MM.1S (cell line): ENCODE results near the gene HSBP1L1.

Source experiments
- EZH2 ChIP-seq: fragments of 300-600 bp; sonication (generic); optimal IDR thresholded peaks from 2 replicates; pipeline ENCODE3; 2017; ENCODE audit warnings: low read depth, mild to moderate bottlenecking, antibody characterized with exemption, low read length, mixed read lengths
- EZH2phosphoT487 ChIP-seq: fragments of 300-600 bp; sonication (generic); IDR thresholded peaks from 2 replicates; pipeline ENCODE4 v1.6.1; 2018; ENCODE audit warnings: antibody characterized with exemption, low read length
- TF ChIP-seq, protein P1 (sequence below): fragments of 300-600 bp; sonication (generic); IDR thresholded peaks from 2 replicates; pipeline ENCODE4 v1.5.1; 2016; ENCODE audit warnings: antibody characterized with exemption, low read length, mixed read lengths

DNA sequence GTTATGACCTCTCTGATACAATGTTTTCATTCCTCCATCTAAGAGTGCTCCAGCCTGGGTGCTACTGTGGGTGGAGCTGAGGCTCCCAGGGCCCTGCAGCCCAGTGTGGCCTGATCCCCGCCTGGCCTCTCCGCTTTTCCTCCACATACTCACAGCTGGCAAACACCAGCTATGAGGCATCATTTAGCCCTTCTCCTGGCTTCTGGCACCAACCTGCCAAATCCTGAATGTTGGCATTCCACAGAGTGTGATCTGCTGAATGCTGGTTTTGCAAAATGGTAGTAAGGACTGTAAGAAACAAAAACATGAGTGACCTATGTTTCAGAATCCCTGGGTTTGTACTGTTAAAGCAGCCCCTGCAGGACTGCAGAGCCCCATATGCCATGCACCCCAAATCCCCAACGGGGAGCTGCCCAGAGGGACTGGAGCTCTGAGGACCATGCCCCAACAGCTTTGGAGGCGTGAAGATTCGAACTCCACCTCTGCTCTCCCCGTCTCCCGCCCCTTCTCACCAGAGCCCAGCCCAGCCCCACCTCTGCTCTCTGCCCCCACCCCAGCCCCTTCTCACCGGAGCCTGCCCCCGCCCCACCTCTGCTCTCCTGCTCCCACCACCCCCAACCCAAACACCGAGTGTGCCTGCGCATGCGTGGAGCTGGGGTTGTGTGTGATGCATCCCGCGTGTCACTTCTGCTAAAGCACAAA lies 17.2 kb upstream of the HSBP1L1 start:
- TF ChIP-seq, protein P1, sequence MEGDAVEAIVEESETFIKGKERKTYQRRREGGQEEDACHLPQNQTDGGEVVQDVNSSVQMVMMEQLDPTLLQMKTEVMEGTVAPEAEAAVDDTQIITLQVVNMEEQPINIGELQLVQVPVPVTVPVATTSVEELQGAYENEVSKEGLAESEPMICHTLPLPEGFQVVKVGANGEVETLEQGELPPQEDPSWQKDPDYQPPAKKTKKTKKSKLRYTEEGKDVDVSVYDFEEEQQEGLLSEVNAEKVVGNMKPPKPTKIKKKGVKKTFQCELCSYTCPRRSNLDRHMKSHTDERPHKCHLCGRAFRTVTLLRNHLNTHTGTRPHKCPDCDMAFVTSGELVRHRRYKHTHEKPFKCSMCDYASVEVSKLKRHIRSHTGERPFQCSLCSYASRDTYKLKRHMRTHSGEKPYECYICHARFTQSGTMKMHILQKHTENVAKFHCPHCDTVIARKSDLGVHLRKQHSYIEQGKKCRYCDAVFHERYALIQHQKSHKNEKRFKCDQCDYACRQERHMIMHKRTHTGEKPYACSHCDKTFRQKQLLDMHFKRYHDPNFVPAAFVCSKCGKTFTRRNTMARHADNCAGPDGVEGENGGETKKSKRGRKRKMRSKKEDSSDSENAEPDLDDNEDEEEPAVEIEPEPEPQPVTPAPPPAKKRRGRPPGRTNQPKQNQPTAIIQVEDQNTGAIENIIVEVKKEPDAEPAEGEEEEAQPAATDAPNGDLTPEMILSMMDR: no peak
- TF ChIP-seq EZH2 (no peak), EZH2phosphoT487 (no peak)
